ENCODE measurements around the gene MAOA. TPM values are rescaled to one million over a fixed set of nuclear protein-coding genes. Genes with fewer than 3 reads are reported as not detected.

MAOA gene
- polyA plus RNA-seq, 1 donor from 2014 or later: 1.3 TPM

DNA sequence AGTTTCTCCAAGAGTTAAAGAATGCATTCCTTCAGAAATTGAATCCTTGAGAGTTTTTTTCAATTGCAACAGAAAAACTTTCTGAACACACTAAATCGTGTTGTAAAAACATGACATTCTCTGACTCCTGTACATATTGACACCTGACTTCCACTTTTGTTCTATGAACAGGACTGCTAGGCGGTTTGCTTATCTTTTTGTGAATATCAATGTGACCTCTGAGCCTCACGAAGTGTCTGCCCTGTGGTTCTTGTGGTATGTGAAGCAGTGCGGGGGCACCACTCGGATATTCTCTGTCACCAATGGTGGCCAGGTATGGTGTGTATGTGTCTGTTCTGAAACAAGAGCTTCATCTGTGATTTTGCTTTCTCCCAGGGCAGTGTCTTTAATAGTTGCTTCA is 71.9 kb downstream of the MAOA start:
- H3K79me2 ChIP-seq (replicated peaks; ENCODE audit: insufficient read depth, low read length): no peaks in the 10 kb centered on the region
- no peaks in the 10 kb centered on the region for H3K9me2 ChIP-seq (ENCODE audit: insufficient read depth, low read length)
- no peaks in the 10 kb centered on the region for H3K9me3 ChIP-seq (ENCODE audit: low read length)
- no peak for TF ChIP-seq MXI1 (conservative IDR thresholded peaks at IDR 0.05; ENCODE audit: poor library complexity, severe bottlenecking)
- TF ChIP-seq, protein P1, sequence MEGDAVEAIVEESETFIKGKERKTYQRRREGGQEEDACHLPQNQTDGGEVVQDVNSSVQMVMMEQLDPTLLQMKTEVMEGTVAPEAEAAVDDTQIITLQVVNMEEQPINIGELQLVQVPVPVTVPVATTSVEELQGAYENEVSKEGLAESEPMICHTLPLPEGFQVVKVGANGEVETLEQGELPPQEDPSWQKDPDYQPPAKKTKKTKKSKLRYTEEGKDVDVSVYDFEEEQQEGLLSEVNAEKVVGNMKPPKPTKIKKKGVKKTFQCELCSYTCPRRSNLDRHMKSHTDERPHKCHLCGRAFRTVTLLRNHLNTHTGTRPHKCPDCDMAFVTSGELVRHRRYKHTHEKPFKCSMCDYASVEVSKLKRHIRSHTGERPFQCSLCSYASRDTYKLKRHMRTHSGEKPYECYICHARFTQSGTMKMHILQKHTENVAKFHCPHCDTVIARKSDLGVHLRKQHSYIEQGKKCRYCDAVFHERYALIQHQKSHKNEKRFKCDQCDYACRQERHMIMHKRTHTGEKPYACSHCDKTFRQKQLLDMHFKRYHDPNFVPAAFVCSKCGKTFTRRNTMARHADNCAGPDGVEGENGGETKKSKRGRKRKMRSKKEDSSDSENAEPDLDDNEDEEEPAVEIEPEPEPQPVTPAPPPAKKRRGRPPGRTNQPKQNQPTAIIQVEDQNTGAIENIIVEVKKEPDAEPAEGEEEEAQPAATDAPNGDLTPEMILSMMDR (IDR thresholded peaks at IDR 0.05; ENCODE audit: poor library complexity, severe bottlenecking): no peak
- no peak overlapping the region for H2AFZ ChIP-seq (ENCODE audit: low read depth, low read length)
- H3K36me3 ChIP-seq (ENCODE audit: insufficient read depth, low read length): no peaks in the 10 kb centered on the region
- H3K4me2 ChIP-seq (ENCODE audit: low read length): no peak overlapping the region
- H3K27me3 ChIP-seq (ENCODE audit: insufficient read depth, low read depth, low read length): no peaks in the 10 kb centered on the region
- no peak overlapping the region for H3K4me3 ChIP-seq (ENCODE audit: low read length)
- H3K9ac ChIP-seq (ENCODE audit: low read length): no peak overlapping the region
- no peaks in the 10 kb centered on the region for H3F3A ChIP-seq (ENCODE audit: insufficient read depth, low read length, poor library complexity, severe bottlenecking)
- H3K27ac ChIP-seq (ENCODE audit: low read length): no peak overlapping the region
- H4K20me1 ChIP-seq (ENCODE audit: insufficient read depth): no peaks in the 10 kb centered on the region

DNA sequence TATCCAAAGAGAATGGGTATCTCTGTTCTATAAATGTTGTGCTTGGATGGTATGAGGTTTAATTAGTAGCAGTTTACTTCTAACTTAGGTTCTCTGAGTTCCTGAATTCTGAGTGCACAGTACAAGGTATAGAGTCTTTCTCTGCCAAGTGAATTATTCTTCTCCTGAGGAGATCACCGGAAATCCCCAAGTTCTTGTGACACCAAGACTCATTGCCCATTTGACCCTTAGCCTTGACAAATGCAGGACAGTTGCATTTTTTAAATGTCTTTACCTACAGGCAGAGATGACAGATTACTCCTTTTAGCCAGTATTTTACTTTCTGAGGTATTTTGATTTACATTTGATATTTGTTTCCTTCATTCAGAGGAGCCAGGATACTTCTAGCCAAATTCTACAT is 72.9 kb downstream of the MAOA start:
- H3K27ac ChIP-seq (ENCODE audit: low read length): no peak overlapping the region
- no peak overlapping the region for H3K4me2 ChIP-seq (ENCODE audit: low read length)
- no peaks in the 10 kb centered on the region for H4K20me1 ChIP-seq (ENCODE audit: insufficient read depth)
- H3K27me3 ChIP-seq (ENCODE audit: insufficient read depth, low read depth, low read length): no peaks in the 10 kb centered on the region
- no peaks in the 10 kb centered on the region for H3K79me2 ChIP-seq (replicated peaks; ENCODE audit: insufficient read depth, low read length)
- H2AFZ ChIP-seq (ENCODE audit: low read depth, low read length): no peak overlapping the region
- no peaks in the 10 kb centered on the region for H3K36me3 ChIP-seq (ENCODE audit: insufficient read depth, low read length)
- H3F3A ChIP-seq (ENCODE audit: insufficient read depth, low read length, poor library complexity, severe bottlenecking): no peaks in the 10 kb centered on the region
- TF ChIP-seq MXI1 (conservative IDR thresholded peaks at IDR 0.05; ENCODE audit: poor library complexity, severe bottlenecking) (no peak), EP300 (conservative IDR thresholded peaks at IDR 0.05; ENCODE audit: poor library complexity, severe bottlenecking) (no peak)
- no peak overlapping the region for H3K4me3 ChIP-seq (ENCODE audit: low read length)
- H3K9ac ChIP-seq (ENCODE audit: low read length): no peak overlapping the region
- no peaks in the 10 kb centered on the region for H3K9me2 ChIP-seq (ENCODE audit: insufficient read depth, low read length)
- H3K9me3 ChIP-seq (ENCODE audit: low read length): no peaks in the 10 kb centered on the region

DNA sequence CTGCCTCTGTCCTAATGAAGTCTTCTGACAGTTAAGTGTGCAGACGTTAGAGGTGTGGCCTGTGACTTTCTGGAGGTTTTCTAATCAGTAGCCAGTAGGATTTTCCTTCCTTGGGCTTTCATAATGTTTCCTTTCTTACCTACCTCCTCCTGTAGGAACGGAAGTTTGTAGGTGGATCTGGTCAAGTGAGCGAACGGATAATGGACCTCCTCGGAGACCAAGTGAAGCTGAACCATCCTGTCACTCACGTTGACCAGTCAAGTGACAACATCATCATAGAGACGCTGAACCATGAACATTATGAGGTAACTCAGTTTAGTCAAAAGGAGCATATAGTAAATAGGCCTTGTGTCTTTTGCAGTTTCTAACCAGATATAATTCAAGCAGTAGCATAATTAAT is 75.0 kb downstream of the MAOA start:
- Histone ChIP-seq H2AFZ (ENCODE audit: low read depth, low read length) (no peak overlapping the region), H3F3A (ENCODE audit: insufficient read depth, low read length, poor library complexity, severe bottlenecking) (no peaks in the 10 kb centered on the region), H4K20me1 (ENCODE audit: insufficient read depth) (no peaks in the 10 kb centered on the region), H3K27me3 (ENCODE audit: insufficient read depth, low read depth, low read length) (no peaks in the 10 kb centered on the region), H3K9me3 (ENCODE audit: low read length) (no peaks in the 10 kb centered on the region), H3K36me3 (ENCODE audit: insufficient read depth, low read length) (no peaks in the 10 kb centered on the region), H3K9me2 (ENCODE audit: insufficient read depth, low read length) (no peaks in the 10 kb centered on the region), H3K79me2 (replicated peaks; ENCODE audit: insufficient read depth, low read length) (no peaks in the 10 kb centered on the region), H3K27ac (ENCODE audit: low read length) (no peak overlapping the region), H3K4me3 (ENCODE audit: low read length) (no peak overlapping the region), H3K9ac (ENCODE audit: low read length) (no peak overlapping the region), H3K4me2 (ENCODE audit: low read length) (no peak overlapping the region)
- TF ChIP-seq, protein P1 (IDR thresholded peaks at IDR 0.05; ENCODE audit: poor library complexity, severe bottlenecking): no peak
- no peak for TF ChIP-seq POLR2AphosphoS5 (IDR thresholded peaks at IDR 0.05)
- TF ChIP-seq SMC3 (conservative IDR thresholded peaks at IDR 0.05; ENCODE audit: poor library complexity): no peak
- TF ChIP-seq RAD21 (conservative IDR thresholded peaks at IDR 0.05): no peak
- no peak for TF ChIP-seq EZH2 (IDR thresholded peaks at IDR 0.05; ENCODE audit: borderline replicate concordance, insufficient read depth, low read length, poor library complexity, severe bottlenecking)
- TF ChIP-seq TAF1 (IDR thresholded peaks at IDR 0.05; ENCODE audit: low read depth): no peak
- TF ChIP-seq, protein P2, sequence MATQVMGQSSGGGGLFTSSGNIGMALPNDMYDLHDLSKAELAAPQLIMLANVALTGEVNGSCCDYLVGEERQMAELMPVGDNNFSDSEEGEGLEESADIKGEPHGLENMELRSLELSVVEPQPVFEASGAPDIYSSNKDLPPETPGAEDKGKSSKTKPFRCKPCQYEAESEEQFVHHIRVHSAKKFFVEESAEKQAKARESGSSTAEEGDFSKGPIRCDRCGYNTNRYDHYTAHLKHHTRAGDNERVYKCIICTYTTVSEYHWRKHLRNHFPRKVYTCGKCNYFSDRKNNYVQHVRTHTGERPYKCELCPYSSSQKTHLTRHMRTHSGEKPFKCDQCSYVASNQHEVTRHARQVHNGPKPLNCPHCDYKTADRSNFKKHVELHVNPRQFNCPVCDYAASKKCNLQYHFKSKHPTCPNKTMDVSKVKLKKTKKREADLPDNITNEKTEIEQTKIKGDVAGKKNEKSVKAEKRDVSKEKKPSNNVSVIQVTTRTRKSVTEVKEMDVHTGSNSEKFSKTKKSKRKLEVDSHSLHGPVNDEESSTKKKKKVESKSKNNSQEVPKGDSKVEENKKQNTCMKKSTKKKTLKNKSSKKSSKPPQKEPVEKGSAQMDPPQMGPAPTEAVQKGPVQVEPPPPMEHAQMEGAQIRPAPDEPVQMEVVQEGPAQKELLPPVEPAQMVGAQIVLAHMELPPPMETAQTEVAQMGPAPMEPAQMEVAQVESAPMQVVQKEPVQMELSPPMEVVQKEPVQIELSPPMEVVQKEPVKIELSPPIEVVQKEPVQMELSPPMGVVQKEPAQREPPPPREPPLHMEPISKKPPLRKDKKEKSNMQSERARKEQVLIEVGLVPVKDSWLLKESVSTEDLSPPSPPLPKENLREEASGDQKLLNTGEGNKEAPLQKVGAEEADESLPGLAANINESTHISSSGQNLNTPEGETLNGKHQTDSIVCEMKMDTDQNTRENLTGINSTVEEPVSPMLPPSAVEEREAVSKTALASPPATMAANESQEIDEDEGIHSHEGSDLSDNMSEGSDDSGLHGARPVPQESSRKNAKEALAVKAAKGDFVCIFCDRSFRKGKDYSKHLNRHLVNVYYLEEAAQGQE (IDR thresholded peaks at IDR 0.05; ENCODE audit: borderline replicate concordance): no peak
- TF ChIP-seq MXI1 (conservative IDR thresholded peaks at IDR 0.05; ENCODE audit: poor library complexity, severe bottlenecking): no peak
- TF ChIP-seq EP300 (conservative IDR thresholded peaks at IDR 0.05; ENCODE audit: poor library complexity, severe bottlenecking): no peak
